HG03439 (cell line): ENCODE measurements around the gene DEFB128.
"Not testable (repeated sequence)": the region's sequence is repeated elsewhere in the genome, so short reads cannot be mapped to it uniquely, and the experiment has no call there.

Experiments
- ATAC-seq: cut with Tn5 transposase; IDR thresholded peaks from one replicate; pipeline ENCODE4 v1.9.1; 2021; ENCODE audit warnings: mild to moderate bottlenecking, moderate library complexity; ENCODE audit not compliant: unreplicated experiment

DEFB128 gene

DNA sequence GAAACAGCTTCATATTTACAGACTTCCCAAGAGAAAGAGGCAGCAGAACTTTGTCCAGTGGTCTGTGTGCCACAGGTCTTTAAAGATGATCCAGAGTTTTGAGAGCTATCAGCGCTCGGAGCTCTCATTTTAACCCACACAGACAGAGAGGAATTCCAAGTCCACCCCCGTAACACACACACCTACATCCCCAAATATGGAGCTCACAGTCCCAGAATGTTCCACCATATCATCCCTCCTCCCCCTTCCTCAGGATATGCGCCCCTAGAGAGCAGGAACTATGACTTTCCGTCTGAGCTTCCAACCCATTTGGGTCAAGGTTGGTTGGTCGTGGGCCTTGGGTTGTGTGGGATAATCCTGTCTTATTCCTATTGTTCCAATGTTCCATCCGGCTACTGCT is at the start of gene DEFB128:
Gene DEFB128, minus strand, starts transcription at position 101 of the 400 bp plus-strand sequence. Its CDS starts 88 bp downstream, at position 13.
- ATAC-seq = no peak

DNA sequence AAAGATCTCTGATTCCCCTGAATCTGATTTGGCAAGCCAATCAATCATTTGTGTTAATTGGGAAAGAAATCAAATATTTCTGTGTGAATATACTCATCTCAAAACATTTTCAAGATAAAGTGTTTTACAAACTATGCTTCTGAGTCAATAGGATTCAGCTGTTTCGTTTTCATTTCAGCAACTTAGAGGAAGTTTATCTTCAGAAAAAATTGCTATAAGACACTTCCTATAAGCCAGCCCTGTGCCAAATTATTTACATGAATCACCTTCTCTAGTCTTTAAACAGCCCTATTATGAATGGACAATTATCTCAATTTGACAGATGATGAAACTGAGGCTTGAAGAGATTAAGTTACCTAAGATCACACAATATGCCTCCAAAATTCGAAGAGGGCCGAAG is 48.4 kb upstream of the DEFB128 start:
- ATAC-seq = no peak

DNA sequence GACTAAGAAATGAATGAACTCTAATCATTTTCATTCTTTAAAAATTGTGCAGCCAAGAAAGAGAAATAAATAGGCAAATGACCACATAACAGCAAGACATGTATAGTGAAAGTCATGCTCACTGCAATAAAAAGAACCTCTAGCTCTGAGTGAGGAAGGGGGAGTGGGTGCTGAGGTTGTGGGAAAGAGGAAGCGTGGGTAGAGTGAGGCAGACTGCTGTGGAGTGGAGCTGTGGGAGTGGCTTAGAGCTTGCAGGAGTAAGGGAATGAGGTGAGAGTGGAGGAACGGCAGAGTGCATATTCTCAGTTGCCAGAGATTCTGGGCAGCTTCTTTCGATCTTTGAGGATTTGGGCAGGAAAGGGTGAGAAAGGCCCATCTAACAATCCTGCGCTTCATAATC is 48.0 kb upstream of the DEFB128 start:
- no peak for ATAC-seq

DNA sequence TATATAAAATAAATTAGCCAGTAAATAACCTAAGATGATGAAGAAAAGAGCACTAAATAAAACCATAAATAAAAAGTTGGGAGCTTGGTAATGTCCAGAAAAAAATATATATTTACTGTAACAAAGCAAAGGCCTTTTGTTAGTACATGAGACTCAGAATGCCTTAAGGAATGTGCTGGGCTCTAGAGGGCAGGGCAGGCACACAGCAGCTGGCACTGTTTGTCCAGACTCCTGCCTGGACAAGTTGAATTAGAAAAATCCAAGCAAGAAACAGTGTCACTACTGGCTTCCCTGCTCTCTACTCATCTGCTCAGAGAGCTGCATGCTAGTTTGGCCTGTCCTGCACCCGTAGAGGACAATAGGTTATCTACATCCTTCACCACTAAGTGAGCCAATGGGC is 46.4 kb upstream of the DEFB128 start:
- no peak for ATAC-seq

DNA sequence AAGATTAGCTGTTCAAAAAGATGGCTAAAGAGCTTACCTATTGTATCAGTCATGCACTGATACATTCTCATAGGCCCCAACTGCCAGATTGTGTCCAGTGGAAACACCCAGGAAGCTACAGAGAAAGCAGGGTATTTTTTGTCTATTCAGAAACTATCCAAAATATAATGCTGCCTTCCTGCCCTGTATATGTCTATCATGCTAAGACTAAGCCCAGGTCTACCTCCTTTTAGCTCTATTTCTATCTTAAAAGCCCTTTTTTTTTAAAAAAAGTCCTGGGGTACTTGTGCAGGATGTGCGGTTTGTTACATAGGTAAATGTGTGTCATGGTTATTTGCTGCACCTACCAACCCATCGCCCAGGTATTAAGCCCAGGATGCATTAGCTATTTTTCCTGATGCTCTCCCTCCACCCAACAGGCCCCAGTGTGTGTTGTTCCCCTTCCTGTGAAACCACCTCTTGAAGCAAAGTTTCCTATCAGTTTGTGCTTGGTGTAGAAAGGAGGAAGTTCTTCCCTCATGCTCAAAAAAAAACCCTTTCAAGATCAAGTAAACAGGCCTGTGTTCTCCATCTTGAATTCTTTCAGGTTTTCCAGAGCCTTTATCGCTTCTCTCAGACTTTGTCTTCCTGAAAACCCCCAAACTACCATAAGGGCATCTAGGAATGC is 38.1 kb upstream of the DEFB128 start:
- ATAC-seq = no peak

DNA sequence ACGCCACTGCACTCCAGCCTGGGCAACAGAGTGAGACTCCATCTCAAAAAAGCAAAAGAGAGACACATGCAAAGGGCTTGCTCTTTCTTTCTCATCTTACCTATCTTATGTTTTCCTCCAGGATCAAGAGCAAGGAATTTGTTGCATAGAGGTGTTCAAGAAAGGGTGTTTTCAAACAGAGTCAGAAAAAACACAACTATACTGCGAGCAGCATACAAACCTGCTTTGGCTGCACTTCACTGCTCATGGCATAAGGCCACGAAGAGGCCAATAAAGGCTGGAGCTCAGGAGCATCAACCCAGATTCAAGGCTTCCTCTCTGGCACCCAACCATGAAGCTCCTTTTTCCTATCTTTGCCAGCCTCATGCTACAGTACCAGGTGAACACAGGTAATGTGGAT is 37.4 kb upstream of the DEFB128 start, which contains the start of gene DEFB129:
Gene DEFB129, plus strand, starts transcription at position 301 of the 400 bp plus-strand sequence. Its CDS starts 31 bp downstream, at position 332.
- ATAC-seq = no peak

DNA sequence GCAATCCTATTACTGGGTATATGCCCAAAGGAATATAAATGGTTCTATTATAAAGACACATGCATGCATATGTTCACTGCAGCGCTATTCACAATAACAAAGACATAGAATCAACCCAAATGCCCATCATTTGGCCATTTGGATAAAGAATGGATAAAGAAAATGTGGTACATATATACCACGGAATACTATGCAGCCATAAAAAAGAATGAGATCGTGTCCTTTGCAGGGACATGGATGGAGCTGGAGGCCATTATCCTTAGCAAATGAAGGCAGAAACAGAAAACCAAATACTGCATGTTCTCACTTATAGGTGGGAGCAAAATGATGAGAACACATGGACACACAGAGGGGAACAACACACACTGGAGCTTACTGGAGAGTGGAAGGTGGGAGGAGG is 36.4 kb upstream of the DEFB128 start:
- ATAC-seq = not testable (repeated sequence)

DNA sequence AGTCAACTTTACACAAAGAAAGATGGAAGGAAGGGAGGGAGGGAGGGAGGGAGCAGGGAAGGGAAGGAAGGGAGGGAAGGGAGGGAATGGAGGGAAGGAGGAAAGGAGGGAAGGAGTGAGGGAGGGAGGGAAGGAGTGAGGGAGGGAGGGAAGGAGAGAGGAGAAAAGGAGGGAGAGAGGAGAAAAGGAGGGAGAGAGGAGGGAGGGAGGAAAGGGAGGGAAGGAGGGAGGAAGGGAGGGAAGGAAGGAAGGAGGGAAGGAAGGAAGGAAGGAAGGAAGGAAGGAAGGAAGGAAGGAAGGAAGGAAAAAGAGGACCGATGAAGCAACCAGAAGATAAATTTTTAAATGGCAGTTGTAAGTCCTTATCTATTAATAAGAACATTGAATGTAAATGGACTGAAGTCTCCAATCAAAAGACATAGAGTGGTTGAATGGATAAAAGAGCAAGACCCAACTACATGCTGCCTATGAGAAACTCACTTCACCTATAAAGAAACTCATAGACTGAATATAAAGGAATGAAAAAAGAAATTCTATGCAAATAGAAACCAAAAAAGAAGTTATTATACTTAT is 31.8 kb upstream of the DEFB128 start:
- no peak for ATAC-seq

DNA sequence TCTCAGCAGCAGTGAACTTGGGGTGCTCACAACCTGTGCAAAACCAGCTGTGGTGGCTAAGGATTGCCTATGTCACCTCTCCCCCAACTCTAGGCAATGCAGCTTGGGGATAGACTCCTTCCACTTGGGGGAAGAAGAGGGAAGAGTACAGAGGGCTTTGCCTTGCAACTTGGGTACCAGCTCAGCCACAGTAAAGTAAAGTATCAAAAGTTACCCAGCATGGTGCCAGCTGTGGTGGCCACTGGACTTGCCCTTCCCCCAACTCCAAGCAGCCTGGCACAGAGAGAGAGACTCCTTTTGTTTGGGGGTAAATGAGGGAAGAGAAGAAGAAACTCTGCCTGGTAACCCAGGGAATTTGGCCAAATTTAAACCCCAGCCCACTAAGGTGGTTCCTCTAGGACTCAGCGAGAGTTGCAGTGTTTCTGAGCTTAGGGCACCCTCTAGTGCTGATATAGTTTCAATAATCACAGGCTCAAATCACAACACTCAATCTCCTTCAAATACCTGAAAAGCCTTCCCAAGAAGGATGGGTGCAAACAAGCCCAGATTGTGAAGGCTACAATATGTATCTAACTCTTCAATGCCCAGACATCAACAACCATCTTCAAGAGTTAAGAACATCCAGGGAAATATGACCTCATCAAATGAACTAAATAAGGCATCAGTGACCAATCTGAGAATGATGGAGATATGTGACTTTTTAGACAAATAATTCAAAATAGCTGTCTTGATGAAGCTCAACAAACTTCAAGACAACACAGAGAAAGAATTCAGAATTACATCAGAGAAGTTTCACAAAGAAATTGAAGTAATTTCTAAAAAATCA is 30.0 kb upstream of the DEFB128 start:
- ATAC-seq = no peak

DNA sequence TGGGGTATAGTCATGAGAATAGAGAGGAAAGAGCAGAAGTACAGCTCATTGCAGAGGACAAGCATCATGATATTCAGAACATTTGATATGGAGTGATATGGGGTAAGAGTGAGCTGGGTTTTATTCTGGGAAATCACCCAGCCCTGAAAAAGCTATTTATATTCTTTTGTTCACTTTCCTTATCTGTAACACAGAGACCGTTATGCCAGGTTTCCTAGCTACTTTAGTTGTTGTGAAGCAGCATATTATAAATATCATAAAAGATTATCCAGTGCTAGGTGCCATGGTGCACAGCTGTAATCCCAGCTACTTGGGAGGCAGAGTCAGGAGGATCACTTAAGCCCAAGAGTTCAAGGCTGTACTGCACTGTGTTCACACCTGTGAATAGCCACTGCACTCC is 27.8 kb upstream of the DEFB128 start:
- no peak for ATAC-seq

DNA sequence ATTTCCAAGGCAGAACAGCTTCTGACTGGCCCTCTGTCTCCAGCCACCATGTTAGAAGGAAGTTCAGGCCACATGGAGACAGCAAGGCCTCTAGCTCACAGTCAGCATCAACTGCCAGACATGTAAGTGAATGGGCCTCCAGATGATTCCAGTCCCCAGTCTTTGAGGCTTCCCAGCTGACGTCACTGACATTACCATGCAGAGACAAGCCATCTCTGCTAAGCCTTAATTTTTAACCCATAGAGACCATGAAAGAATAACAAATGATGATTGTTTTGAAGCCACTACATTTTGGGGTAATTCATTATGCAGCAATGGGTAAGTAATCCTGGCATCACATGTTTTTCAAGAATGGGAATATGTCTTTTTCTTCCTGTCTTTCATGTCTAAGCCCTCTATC is 26.3 kb upstream of the DEFB128 start:
- ATAC-seq = no peak

DNA sequence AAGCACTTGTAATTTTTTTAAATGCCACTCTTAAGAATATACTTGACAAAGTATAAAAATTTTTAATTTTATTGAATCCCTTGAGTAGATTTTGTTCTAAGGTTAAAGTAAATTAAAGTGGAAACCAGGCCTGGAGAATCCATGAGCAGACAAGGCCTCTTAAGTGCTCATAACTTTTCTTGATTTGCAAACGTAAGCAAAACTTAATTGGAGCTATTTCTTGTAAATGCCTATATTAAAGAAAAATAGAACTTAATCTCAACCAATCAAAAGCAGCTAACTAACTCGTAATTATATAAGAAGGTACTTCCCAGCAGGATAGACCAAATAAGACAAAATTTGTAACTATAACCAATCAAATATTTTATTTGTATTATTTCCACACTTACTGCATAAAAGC is 24.9 kb upstream of the DEFB128 start:
- ATAC-seq = no peak

DNA sequence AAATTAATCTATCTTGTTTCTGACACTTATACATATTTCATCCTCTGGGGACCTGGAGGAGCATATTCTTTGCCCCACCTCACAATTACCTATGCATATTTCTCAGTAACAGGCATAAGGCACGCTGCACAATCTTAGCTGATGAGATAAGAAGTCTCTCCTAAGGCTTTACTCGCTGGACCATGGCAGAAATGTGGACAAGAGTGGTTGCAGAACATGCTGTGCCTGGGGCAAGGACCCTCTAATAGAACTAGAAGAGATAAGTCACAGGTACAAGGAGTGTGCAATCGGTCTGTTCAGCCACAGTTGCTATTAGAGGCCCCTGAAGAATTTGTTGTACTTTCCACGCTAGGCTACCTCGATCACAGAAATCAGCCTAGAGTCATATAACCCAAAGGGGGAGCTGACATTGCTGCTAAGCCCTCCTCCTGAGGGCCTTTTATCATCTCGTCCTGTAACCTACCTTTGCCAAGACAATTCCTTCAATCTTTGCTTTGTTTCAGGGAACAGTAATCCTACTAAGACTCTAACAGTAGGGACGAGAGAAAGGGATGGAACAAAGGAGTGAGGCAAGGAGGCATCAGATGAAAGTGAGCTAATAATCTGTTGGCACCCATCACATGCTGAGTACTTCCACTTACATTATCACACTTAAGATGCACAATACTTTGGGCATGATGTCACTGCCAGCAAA is 21.4 kb upstream of the DEFB128 start:
- no peak for ATAC-seq

DNA sequence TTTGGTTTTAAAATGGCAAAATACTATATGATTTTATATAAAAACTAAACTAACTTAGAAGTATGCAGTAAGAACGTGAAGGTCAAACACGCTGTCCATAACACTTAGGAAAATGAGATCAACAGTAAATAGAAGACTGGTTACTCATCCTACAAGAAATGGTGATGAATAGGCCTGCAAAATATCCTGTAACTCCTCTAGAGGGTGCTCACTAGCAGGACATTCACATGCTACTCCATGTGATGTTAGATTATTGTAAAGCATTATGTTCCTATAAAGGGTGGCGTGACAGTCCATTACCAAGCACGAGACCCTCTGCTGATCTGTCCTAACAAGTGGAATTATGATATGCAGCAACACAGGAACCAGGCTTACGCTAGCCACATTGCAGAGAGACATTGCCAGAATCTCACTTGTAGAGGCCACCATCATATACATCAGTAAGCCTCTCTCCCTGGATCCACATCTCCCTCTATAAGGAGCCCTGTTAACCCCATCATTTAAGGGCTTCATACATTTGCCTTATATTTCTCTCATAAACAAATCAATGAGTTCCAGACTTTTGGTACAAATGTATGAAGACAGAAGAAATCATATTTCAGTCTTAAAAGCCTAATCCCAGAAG is 19.5 kb upstream of the DEFB128 start:
- no peak for ATAC-seq

DNA sequence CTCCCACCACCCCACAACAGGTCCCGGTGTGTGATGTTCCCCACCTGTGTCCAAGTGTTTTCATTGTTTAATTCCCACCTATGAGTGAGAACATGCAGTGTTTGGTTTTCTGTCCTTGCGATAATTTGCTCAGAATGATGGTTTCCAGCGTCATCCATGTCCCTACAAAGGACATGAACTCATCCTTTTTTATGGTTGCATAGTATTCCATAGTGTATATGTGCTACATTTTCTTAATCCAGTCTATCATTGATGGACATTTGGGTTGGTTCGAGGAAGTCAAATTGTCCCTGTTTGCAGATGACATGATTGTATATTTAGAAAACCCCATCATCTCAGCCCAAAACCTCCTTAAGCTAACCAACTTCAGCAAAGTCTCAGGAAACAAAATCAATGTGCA is 14.1 kb upstream of the DEFB128 start:
- ATAC-seq = not testable (repeated sequence)

DNA sequence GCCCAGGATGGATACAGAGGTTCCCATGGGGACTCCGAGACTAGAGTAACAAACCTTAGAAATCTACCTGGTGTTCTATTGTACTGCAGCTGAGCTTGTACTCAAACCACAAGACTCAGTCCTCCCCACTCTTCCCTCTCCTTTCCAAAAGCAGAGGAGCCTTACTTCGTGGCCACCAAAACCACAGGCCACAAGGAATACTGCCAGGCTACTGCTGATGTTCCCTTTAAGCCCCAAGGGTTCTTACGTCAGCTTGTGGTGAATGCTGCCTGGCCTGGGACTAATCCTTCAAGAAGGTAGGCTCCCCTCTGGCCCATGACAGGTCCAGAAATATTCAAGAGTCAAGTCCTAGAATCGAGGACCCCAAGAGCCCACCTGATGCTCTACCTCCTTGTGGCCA is 10.5 kb upstream of the DEFB128 start:
- ATAC-seq = no peak

DNA sequence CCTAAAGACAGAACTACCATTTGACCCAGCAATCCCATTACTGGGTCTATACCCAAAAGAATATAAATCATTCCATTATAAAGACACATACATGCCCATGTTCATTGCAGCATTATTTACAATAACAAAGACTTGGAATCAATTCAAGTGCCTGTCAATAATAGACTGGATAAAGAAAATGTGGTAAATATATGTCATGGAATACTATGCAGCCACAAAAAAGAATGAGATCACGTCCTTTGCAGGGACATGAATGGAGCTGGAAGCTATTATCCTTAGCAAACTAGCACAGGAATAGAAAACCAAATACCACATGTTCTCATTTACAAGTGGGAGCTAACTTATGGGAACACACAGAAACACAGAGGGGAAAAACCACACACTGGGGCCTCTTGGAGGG is 8.7 kb upstream of the DEFB128 start:
- no peak for ATAC-seq

DNA sequence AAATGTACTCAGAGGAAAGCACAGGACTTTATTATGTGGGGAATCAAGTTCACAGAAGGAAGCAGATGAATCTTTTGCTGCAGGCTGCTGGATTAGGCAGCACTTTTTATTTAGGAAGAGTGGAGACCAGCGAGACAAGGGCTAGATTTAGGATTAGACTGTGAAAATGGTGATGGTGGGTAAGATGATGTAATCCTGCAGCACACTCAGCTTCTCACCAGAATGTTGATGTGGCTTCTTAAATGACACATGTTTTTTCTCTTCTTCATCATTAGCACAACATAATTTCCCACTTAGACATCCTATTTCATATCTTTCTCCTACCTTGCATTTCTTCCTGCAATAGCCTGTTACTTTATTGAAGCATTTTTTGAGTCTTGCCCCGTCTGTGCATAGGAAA is 1.8 kb downstream of the DEFB128 start:
- no peak for ATAC-seq

DNA sequence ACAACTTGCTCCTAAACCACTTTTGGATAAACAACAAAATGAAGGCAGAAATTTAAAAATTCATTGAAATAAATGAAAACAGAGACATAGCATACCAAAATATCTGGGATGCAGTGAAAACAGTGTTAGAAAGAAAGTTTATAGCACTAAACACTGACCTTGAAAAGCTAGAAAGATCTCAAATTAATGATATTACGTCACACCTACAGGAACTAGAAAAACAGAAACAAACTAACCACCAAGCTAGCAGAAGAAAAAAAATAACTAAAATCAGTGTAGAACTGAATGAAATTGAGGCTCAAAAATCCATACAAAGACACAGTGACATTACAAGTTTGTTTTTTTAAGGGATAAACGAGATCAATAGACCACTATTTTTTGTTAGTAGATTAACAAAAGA is 5.2 kb downstream of the DEFB128 start:
- ATAC-seq = no peak

DNA sequence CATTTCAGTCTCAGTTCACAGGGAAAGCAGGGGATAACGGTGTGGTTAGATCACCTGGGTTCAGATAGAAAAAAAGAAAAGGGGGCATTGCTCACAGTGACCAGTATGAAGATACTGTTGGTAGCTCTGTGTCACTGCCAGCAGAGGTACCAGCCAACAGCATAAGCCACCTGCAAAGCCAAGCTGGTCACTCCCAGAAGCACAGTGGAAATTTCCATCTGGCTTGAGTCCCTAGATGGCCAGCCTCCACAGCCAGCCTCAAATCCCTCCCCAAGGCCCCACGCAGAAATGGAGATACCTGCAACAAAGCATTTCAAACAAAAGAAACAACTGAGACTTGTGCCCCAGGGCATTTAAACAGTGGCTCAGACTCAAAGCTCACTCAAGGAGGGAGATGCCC is 20.6 kb downstream of the DEFB128 start:
- ATAC-seq = no peak

DNA sequence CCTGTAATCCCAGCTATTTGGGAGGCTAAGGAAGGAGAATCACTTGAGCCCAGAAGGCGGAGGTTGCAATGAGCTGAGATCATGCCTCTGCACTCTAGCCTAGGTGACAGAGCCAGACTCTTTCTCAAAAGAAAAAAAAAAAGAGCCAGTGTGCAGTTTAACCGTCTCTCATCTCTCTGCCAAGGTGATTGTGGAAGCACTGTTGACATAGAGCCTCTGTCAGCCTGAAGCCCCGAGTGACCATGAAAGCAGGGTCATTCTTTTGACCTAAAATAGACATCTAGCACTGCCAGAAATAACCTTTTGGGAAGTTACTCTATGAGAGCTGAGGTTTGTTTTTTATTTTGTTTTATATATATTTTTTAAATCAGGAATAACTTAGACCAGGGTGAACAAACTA is 24.9 kb downstream of the DEFB128 start:
- no peak for ATAC-seq
